Measurements from ENCODE around the gene RARG.
"Not testable (repeated sequence)": the region's sequence is repeated elsewhere in the genome, so short reads cannot be mapped to it uniquely, and the experiment has no call there.

The RARG gene

GRCh38 chr12:53171725-53172329 lies 60.2 kb downstream of the RARG start:
- in situ Hi-C loops (cut with HindIII; ENCODE audit: low pct_unique_long_range_greater_than_20kb, low sequenced_read_pairs), result no loop called here
- no peak for DNase-seq (ENCODE audit: low read depth in 1 of 2, low spot score in 1 of 2)
- TF ChIP-seq JUND (IDR thresholded peaks at IDR 0.05; ENCODE audit: low read depth), result no peak

- no peak for DNase-seq (ENCODE audit: low read depth in 1 of 2, low spot score in 1 of 2)
- TF ChIP-seq JUND (IDR thresholded peaks at IDR 0.05; ENCODE audit: low read depth), result no peak
- in situ Hi-C loops (cut with HindIII; ENCODE audit: low pct_unique_long_range_greater_than_20kb, low sequenced_read_pairs), result no loop called here
Observed at GRCh38 chr12:53170876-53171724, 60.9 kb downstream of the RARG start.

- in situ Hi-C loops (cut with HindIII; ENCODE audit: low pct_unique_long_range_greater_than_20kb, low sequenced_read_pairs), result no loop called here
- no peak for DNase-seq (ENCODE audit: low read depth in 1 of 2, low spot score in 1 of 2)
- TF ChIP-seq JUND (IDR thresholded peaks at IDR 0.05; ENCODE audit: low read depth), result no peak
Observed at GRCh38 chr12:53170215-53170614, 61.8 kb downstream of the RARG start.

GRCh38 chr12:53169644-53170043 lies 62.4 kb downstream of the RARG start:
- in situ Hi-C loops (cut with HindIII; ENCODE audit: low pct_unique_long_range_greater_than_20kb, low sequenced_read_pairs), result no loop called here
- TF ChIP-seq JUND (IDR thresholded peaks at IDR 0.05; ENCODE audit: low read depth), result no peak
- DNase-seq (ENCODE audit: low read depth in 1 of 2, low spot score in 1 of 2), result no peak

- TF ChIP-seq JUND (IDR thresholded peaks at IDR 0.05; ENCODE audit: low read depth), result no peak
- in situ Hi-C loops (cut with HindIII; ENCODE audit: low pct_unique_long_range_greater_than_20kb, low sequenced_read_pairs), result no loop called here
- DNase-seq (ENCODE audit: low read depth in 1 of 2, low spot score in 1 of 2), result no peak
Observed at GRCh38 chr12:53166837-53167236, 65.2 kb downstream of the RARG start.

- DNase-seq (ENCODE audit: low read depth in 1 of 2, low spot score in 1 of 2); in situ Hi-C loops (cut with HindIII; ENCODE audit: low pct_unique_long_range_greater_than_20kb, low sequenced_read_pairs): not testable (repeated sequence)
Observed at GRCh38 chr12:53163008-53163407, 69.0 kb downstream of the RARG start.

- no peak for TF ChIP-seq JUND (IDR thresholded peaks at IDR 0.05; ENCODE audit: low read depth)
- in situ Hi-C loops (cut with HindIII; ENCODE audit: low pct_unique_long_range_greater_than_20kb, low sequenced_read_pairs), result no loop called here
- no peak for DNase-seq (ENCODE audit: low read depth in 1 of 2, low spot score in 1 of 2)
Observed at GRCh38 chr12:53161119-53161911, 70.7 kb downstream of the RARG start.

GRCh38 chr12:53160673-53161072 lies 71.3 kb downstream of the RARG start:
- in situ Hi-C loops (cut with HindIII; ENCODE audit: low pct_unique_long_range_greater_than_20kb, low sequenced_read_pairs), result no loop called here
- no peak for TF ChIP-seq JUND (IDR thresholded peaks at IDR 0.05; ENCODE audit: low read depth)
- no peak for DNase-seq (ENCODE audit: low read depth in 1 of 2, low spot score in 1 of 2)

Measured in T47D (cell line).